BLaER1 treated with 17β-estradiol and CSF1 and Interleukin-3, amounts not matched to agents 10 nM and 100 nM (cell line): ENCODE data around the gene SORBS2.

Experiments used
- H3K27ac ChIP-seq, 11 experiments: shearing (Covaris generic); formaldehyde crosslinking; 2 replicates each; pipeline ENCODE4 v1.8.1; 2022
- H3K27me3 ChIP-seq, 11 experiments: shearing (Covaris generic); formaldehyde crosslinking; 2 replicates each; pipeline ENCODE4 v1.8.1; 2022
- H3K36me3 ChIP-seq, 11 experiments: shearing (Covaris generic); formaldehyde crosslinking; 2 replicates each; pipeline ENCODE4 v1.8.1; 2022
- H3K4me1 ChIP-seq, 10 experiments: shearing (Covaris generic); formaldehyde crosslinking; 2 replicates each; pipeline ENCODE4 v1.8.1; 2022
- H3K4me2 ChIP-seq, 11 experiments: shearing (Covaris generic); formaldehyde crosslinking; 2 replicates each; pipeline ENCODE4 v1.8.1; 2022
- H3K4me3 ChIP-seq, 10 experiments: shearing (Covaris generic); formaldehyde crosslinking; 2 replicates each; pipeline ENCODE4 v1.8.1; 2022
- H3K9ac ChIP-seq, 11 experiments: shearing (Covaris generic); formaldehyde crosslinking; 2 replicates each; pipeline ENCODE4 v1.8.1; 2022
- H3K9me3 ChIP-seq, 11 experiments: shearing (Covaris generic); formaldehyde crosslinking; replicated peaks in 1 of 11; 2 replicates each; pipeline ENCODE4 v1.8.1; 2022
- H4K20me1 ChIP-seq, 11 experiments: shearing (Covaris generic); formaldehyde crosslinking; 2 replicates each; pipeline ENCODE4 v1.8.1; 2022
- Cebpa-rat ChIP-seq, 11 experiments: shearing (Covaris generic); IDR thresholded peaks; 2 replicates each; pipeline ENCODE4 v1.8.1; 2022

Gene SORBS2

GRCh38 chr4:185810746-185811508 lies 1.1 kb downstream of the SORBS2 start:
- TF ChIP-seq Cebpa-rat (IDR thresholded peaks at IDR 0.05), result peak in 4 of 11 experiments; percentile 19 to 74 (median 55); a peak in 5 of 22 replicates
- H3K9ac ChIP-seq, result peak overlapping the region in 5 of 11 experiments; percentile 27 to 53 (median 37); a peak in 6 of 22 replicates
- H3K27ac ChIP-seq, result peak overlapping the region in 3 of 11 experiments; percentile 13 to 32 (median 27); a peak in 3 of 22 replicates
- peaks cover 0 to 34% (median 9%) of the 10 kb centered on the region in 11 experiments; a peak in 10 of 22 replicates for H3K27me3 ChIP-seq
- no peaks in the 10 kb centered on the region for H4K20me1 ChIP-seq
- peak overlapping the region; percentile 84 to 96 (median 91) for H3K4me2 ChIP-seq
- peaks cover 21 to 51% (median 33%) of the 10 kb centered on the region in 10 experiments for H3K4me1 ChIP-seq
- no peaks in the 10 kb centered on the region for H3K36me3 ChIP-seq
- H3K4me3 ChIP-seq, result peak overlapping the region in 8 of 10 experiments; percentile 36 to 55 (median 52); a peak in 14 of 20 replicates
- H3K9me3 ChIP-seq, result no peaks in the 10 kb centered on the region

DNA sequence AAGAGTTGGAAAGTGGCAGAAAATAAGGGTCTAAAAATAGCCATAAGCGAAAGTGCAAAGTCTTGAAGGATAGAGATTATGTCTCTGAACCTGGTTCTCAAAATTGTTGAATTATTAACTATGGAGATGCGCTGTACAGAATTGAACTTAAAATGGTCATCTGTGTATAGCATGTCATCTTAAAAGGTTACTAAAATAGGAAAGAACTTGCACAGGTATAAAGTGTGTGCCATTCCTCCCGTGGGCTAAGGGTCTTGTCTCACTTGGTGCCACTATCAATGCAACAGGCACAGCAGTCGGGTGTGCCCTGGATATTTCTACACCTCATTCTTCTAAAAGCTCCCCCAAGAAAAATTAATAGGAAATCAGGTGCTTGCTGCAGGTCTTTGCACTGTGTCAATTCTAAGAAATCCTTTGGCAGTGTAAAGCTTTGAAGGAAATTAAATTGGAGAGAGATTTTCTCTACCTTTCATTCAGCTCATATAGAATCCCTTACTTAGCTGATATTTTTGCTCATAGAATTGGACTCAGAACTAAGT lies 2.4 kb downstream of the SORBS2 start:
- H3K27me3 ChIP-seq, result peaks cover 0 to 34% (median 9%) of the 10 kb centered on the region in 11 experiments; a peak in 10 of 22 replicates
- no peak for TF ChIP-seq Cebpa-rat (IDR thresholded peaks at IDR 0.05)
- peaks cover 21 to 51% (median 33%) of the 10 kb centered on the region in 10 experiments for H3K4me1 ChIP-seq
- H3K9ac ChIP-seq, result no peak overlapping the region
- H3K36me3 ChIP-seq, result no peaks in the 10 kb centered on the region
- no peak overlapping the region for H3K4me3 ChIP-seq
- H4K20me1 ChIP-seq, result no peaks in the 10 kb centered on the region
- no peaks in the 10 kb centered on the region for H3K9me3 ChIP-seq
- peak overlapping the region in 8 of 11 experiments; percentile 30 to 96 (median 92); a peak in 12 of 22 replicates for H3K4me2 ChIP-seq
- H3K27ac ChIP-seq, result no peak overlapping the region

GRCh38 chr4:185809121-185809520 lies 2.9 kb downstream of the SORBS2 start:
- no peak for TF ChIP-seq Cebpa-rat (IDR thresholded peaks at IDR 0.05)
- peak overlapping the region in 6 of 11 experiments; percentile 15 to 96 (median 92); a peak in 9 of 22 replicates for H3K4me2 ChIP-seq

GRCh38 chr4:185805979-185806378 lies 6.0 kb downstream of the SORBS2 start:
- H3K27me3 ChIP-seq, result peaks cover 0 to 20% (median 9%) of the 10 kb centered on the region in 11 experiments; a peak in 10 of 22 replicates
- H3K27ac ChIP-seq, result no peak overlapping the region
- no peak for TF ChIP-seq Cebpa-rat (IDR thresholded peaks at IDR 0.05)
- H3K4me1 ChIP-seq, result peaks cover 6 to 21% (median 16%) of the 10 kb centered on the region in 10 experiments
- no peaks in the 10 kb centered on the region for H4K20me1 ChIP-seq
- H3K9me3 ChIP-seq, result no peaks in the 10 kb centered on the region
- no peak overlapping the region for H3K4me3 ChIP-seq
- H3K36me3 ChIP-seq, result no peaks in the 10 kb centered on the region
- no peak overlapping the region for H3K4me2 ChIP-seq
- H3K9ac ChIP-seq, result no peak overlapping the region

More at GRCh38 chr4:185809121-185809520, 2.9 kb downstream of the SORBS2 start:
- Histone ChIP-seq H3K27me3 (peaks cover 0 to 34% (median 9%) of the 10 kb centered on the region in 11 experiments; a peak in 10 of 22 replicates), H3K9ac (no peak overlapping the region), H3K9me3 (no peaks in the 10 kb centered on the region), H3K4me3 (no peak overlapping the region), H3K36me3 (no peaks in the 10 kb centered on the region), H4K20me1 (no peaks in the 10 kb centered on the region), H3K27ac (no peak overlapping the region), H3K4me1 (peaks cover 21 to 51% (median 33%) of the 10 kb centered on the region in 10 experiments)

DNA sequence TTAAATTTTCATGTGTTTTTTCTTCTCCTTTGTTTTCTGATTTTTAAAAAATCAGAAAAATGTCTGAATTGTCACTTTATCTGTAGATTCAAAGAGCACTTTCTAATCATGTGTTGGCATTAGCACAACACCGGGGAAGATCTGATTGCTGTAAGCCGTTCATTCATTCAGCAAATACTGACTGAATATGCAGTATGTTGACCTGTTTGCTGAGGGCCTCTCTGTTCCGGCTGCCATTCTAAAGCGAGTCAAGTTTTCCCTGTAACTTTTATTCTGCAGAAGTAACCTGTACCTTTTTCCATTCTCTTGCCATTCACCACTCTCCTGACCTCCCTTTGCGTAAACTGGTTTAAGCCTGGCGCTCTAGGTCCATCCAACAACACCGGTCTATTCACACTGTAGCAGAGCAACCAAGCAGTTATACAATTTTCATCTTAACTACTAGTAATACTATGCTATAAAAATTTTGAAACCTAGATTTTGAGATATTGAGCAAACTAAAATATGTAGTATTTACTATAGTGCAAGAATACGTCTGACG lies 6.7 kb downstream of the SORBS2 start:
- H3K9ac ChIP-seq, result no peak overlapping the region
- H4K20me1 ChIP-seq, result no peaks in the 10 kb centered on the region
- no peak overlapping the region for H3K4me3 ChIP-seq
- no peaks in the 10 kb centered on the region for H3K36me3 ChIP-seq
- no peak overlapping the region for H3K4me2 ChIP-seq
- no peaks in the 10 kb centered on the region for H3K9me3 ChIP-seq
- peaks cover 0 to 15% (median 10%) of the 10 kb centered on the region in 10 experiments; a peak in 12 of 20 replicates for H3K4me1 ChIP-seq
- no peak for TF ChIP-seq Cebpa-rat (IDR thresholded peaks at IDR 0.05)
- no peak overlapping the region for H3K27ac ChIP-seq
- peaks cover 0 to 14% (median 8%) of the 10 kb centered on the region in 11 experiments; a peak in 10 of 22 replicates for H3K27me3 ChIP-seq

- H3K4me3 ChIP-seq, result no peak overlapping the region
- H3K4me1 ChIP-seq, result no peaks in the 10 kb centered on the region
- H3K9ac ChIP-seq, result no peak overlapping the region
- no peak overlapping the region for H3K4me2 ChIP-seq
- no peak for TF ChIP-seq Cebpa-rat (IDR thresholded peaks at IDR 0.05)
- H3K36me3 ChIP-seq, result no peaks in the 10 kb centered on the region
- H3K27ac ChIP-seq, result no peak overlapping the region
- H4K20me1 ChIP-seq, result no peaks in the 10 kb centered on the region
- no peaks in the 10 kb centered on the region for H3K9me3 ChIP-seq
- H3K27me3 ChIP-seq, result no peaks in the 10 kb centered on the region
These were observed 9.0 kb downstream of the SORBS2 start for GRCh38 chr4:185803022-185803421.

GRCh38 chr4:185801471-185801870 lies 10.5 kb downstream of the SORBS2 start:
- Histone ChIP-seq H3K27me3 (no peaks in the 10 kb centered on the region), H3K4me3 (no peak overlapping the region), H3K9me3 (no peaks in the 10 kb centered on the region), H4K20me1 (no peaks in the 10 kb centered on the region), H3K4me1 (no peaks in the 10 kb centered on the region), H3K9ac (no peak overlapping the region), H3K27ac (no peak overlapping the region), H3K4me2 (no peak overlapping the region), H3K36me3 (no peaks in the 10 kb centered on the region)
- no peak for TF ChIP-seq Cebpa-rat (IDR thresholded peaks at IDR 0.05)

DNA sequence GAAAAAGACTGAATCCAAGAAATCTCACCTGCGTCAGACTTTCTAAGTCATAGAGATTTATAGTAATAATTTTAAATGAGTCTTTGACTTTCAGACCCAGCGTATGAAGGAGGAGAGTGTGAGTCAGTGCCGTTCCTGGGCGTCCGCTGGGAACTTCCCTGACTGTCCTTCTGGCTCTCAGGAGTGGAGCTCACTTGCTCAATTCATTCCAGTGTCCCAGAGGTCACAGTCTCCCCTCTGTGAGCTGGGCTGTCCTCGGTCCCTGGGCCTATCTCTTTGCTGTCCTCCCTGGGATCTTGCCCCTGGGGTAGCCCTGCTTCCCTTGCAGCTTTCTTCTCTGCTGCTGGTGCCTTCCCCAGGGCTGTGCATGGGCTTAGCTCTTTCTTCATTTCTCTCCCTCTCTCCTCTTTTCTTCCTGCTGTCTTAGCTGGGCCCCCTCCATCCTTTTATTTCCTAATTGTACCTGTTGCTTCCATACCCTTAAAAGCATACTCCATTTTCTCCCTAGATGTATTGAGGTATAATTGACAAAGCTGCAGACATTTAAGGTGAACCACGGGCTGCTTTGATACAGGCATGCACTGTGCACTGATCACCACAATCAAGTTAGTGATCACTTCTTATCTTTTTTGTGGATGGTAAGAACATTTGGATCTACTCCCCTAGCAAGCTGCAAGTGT lies 11.6 kb downstream of the SORBS2 start:
- TF ChIP-seq Cebpa-rat (IDR thresholded peaks at IDR 0.05), result no peak
- Histone ChIP-seq H4K20me1 (no peaks in the 10 kb centered on the region), H3K27me3 (no peaks in the 10 kb centered on the region), H3K4me3 (no peak overlapping the region), H3K4me1 (no peaks in the 10 kb centered on the region), H3K4me2 (no peak overlapping the region), H3K27ac (no peak overlapping the region), H3K36me3 (no peaks in the 10 kb centered on the region), H3K9ac (no peak overlapping the region), H3K9me3 (no peaks in the 10 kb centered on the region)

DNA sequence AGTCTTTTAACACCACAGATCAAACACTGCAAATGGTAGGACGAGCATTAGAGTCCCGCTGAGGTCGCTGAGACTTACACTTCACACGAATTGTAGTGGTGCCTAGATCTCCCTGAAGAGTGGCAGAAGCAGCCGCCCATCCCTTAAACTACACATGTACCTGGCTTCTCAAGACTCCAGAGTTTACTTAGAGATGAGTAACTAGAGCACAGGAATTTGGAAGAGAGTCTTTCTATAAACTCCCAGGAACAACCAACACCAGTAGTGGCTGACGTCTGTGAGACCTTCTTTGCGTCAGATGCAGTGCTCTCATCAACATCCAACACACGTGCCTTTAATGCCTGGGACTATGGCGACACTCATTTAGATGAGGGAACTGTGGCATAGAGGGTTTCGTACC lies 12.6 kb downstream of the SORBS2 start:
- no peak overlapping the region for H3K4me2 ChIP-seq
- no peaks in the 10 kb centered on the region for H3K27me3 ChIP-seq
- no peaks in the 10 kb centered on the region for H3K4me1 ChIP-seq
- no peak overlapping the region for H3K4me3 ChIP-seq
- H3K27ac ChIP-seq, result no peak overlapping the region
- H3K36me3 ChIP-seq, result no peaks in the 10 kb centered on the region
- no peaks in the 10 kb centered on the region for H4K20me1 ChIP-seq
- no peaks in the 10 kb centered on the region for H3K9me3 ChIP-seq
- H3K9ac ChIP-seq, result no peak overlapping the region
- TF ChIP-seq Cebpa-rat (IDR thresholded peaks at IDR 0.05), result no peak
